Measurements from ENCODE around the gene DGKI. TPM values are rescaled to one million over a fixed set of nuclear protein-coding genes. Genes with fewer than 3 reads are reported as not detected.

The DGKI gene
- total RNA-seq, 1 experiment from 2014 or later: 0.79 TPM

DNA sequence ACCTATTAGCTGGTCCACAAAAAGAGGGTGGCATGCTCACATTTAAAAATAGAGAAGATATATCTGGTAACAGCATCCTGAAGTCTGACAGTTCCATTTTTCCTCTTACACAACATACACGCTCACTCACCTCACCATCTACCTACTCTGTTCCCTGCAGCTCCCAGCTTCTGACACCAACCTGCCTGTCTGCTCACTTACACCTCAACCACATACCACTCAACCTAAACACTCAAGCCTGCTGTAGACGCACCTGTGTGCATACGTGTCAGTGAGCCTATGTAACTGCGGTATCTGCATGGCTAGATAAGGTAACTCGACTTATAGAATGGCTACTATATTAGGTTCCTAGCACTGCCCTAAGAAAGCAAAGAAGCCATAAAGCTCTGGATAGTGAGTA, 174.9 kb downstream of the DGKI start:
- DNase-seq (ENCODE audit: low spot score): no peak
- CTCF ChIA-PET: no interaction called here
- no peak for ATAC-seq
- H3K36me3 Mint-ChIP-seq: no peaks in the 10 kb centered on the region
- TF ChIP-seq ZNF138 (CRISPR knock-in tag; conservative IDR thresholded peaks at IDR 0.05) (no peak), ZNF121 (CRISPR knock-in tag; IDR thresholded peaks at IDR 0.05) (no peak), MYBL2 (CRISPR knock-in tag; IDR thresholded peaks at IDR 0.05) (no peak), HMGA2 (CRISPR knock-in tag; IDR thresholded peaks at IDR 0.05) (no peak), ESRRA (CRISPR knock-in tag; IDR thresholded peaks at IDR 0.05; ENCODE audit: borderline replicate concordance) (no peak), PRRX2 (CRISPR knock-in tag; IDR thresholded peaks at IDR 0.05) (no peak)
- TF ChIP-seq, protein P1, sequence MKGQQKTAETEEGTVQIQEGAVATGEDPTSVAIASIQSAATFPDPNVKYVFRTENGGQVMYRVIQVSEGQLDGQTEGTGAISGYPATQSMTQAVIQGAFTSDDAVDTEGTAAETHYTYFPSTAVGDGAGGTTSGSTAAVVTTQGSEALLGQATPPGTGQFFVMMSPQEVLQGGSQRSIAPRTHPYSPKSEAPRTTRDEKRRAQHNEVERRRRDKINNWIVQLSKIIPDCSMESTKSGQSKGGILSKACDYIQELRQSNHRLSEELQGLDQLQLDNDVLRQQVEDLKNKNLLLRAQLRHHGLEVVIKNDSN (CRISPR knock-in tag; IDR thresholded peaks at IDR 0.05): no peak
- POLR2A ChIA-PET: no interaction called here
- no peaks in the 10 kb centered on the region for H3K9me3 Mint-ChIP-seq
- H3K4me3 Mint-ChIP-seq: no peak overlapping the region
- no peaks in the 10 kb centered on the region; the same call in 1 of the 2 replicates for H3K27me3 Mint-ChIP-seq (ENCODE audit: low read depth)
- H3K4me1 Mint-ChIP-seq: peaks cover 39% of the 10 kb centered on the region
- H3K27ac Mint-ChIP-seq: no peak overlapping the region

DNA sequence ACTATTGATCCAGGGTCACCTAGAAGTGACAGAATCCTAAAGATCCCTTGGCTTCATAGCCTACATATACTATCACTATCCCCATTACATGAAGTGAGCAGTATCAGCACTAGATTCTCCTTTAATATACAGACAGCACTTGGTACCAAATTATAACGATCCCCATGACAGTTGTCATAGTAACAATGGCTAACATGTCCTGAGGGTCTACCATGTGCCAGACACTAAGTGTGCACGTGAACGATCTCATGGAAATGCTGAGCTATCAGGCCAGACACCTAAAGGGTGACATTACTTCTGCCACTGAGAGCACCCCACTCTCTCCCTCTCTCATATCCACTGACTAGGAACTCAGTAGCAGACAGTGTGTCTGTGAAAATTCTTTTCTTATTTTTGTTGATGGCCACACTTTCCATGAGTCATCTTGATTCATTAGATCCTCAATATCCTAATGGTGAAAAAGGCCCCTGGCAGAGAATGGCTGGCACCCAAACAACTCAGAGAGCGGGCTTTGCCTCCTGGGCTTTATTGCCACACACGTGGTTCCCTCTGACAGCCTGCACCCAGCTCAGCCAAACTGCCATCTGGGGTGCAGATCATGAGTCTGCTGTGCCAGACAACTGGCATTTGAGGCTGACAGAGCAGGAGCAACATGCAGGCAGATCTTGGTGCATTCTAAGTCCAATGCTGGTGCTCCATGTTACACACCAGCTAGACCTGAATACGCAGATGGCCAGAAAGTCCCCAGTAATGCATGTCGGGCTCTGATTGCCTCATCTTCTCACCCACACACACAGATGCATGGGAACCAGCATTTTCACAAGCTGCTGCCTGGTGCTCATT, 176.3 kb downstream of the DGKI start:
- Mint-ChIP-seq H3K27me3 (ENCODE audit: low read depth) (no peaks in the 10 kb centered on the region; the same call in 1 of the 2 replicates), H3K27ac (no peak overlapping the region), H3K36me3 (no peaks in the 10 kb centered on the region), H3K4me3 (no peak overlapping the region), H3K4me1 (peaks cover 29% of the 10 kb centered on the region), H3K9me3 (no peaks in the 10 kb centered on the region)
- no peak for DNase-seq (ENCODE audit: low spot score)
- ATAC-seq: no peak
- ChIA-PET CTCF (no interaction called here), POLR2A (no interaction called here)
- no peak for TF ChIP-seq RELA (CRISPR knock-in tag; IDR thresholded peaks at IDR 0.05; ENCODE audit: borderline replicate concordance)
- no peak for TF ChIP-seq FOXP1 (CRISPR knock-in tag; IDR thresholded peaks at IDR 0.05; ENCODE audit: borderline replicate concordance)
- no peak for TF ChIP-seq CREM (CRISPR knock-in tag; IDR thresholded peaks at IDR 0.05)
- TF ChIP-seq TEAD4 (CRISPR knock-in tag; IDR thresholded peaks at IDR 0.05): no peak
- no peak for TF ChIP-seq GRHL2 (CRISPR knock-in tag; IDR thresholded peaks at IDR 0.05; ENCODE audit: insufficient replicate concordance, severe bottlenecking)
- TF ChIP-seq, protein P2, sequence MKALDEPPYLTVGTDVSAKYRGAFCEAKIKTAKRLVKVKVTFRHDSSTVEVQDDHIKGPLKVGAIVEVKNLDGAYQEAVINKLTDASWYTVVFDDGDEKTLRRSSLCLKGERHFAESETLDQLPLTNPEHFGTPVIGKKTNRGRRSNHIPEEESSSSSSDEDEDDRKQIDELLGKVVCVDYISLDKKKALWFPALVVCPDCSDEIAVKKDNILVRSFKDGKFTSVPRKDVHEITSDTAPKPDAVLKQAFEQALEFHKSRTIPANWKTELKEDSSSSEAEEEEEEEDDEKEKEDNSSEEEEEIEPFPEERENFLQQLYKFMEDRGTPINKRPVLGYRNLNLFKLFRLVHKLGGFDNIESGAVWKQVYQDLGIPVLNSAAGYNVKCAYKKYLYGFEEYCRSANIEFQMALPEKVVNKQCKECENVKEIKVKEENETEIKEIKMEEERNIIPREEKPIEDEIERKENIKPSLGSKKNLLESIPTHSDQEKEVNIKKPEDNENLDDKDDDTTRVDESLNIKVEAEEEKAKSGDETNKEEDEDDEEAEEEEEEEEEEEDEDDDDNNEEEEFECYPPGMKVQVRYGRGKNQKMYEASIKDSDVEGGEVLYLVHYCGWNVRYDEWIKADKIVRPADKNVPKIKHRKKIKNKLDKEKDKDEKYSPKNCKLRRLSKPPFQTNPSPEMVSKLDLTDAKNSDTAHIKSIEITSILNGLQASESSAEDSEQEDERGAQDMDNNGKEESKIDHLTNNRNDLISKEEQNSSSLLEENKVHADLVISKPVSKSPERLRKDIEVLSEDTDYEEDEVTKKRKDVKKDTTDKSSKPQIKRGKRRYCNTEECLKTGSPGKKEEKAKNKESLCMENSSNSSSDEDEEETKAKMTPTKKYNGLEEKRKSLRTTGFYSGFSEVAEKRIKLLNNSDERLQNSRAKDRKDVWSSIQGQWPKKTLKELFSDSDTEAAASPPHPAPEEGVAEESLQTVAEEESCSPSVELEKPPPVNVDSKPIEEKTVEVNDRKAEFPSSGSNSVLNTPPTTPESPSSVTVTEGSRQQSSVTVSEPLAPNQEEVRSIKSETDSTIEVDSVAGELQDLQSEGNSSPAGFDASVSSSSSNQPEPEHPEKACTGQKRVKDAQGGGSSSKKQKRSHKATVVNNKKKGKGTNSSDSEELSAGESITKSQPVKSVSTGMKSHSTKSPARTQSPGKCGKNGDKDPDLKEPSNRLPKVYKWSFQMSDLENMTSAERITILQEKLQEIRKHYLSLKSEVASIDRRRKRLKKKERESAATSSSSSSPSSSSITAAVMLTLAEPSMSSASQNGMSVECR (CRISPR knock-in tag; IDR thresholded peaks at IDR 0.05; ENCODE audit: borderline replicate concordance): no peak
- TF ChIP-seq ZBTB21 (CRISPR knock-in tag; IDR thresholded peaks at IDR 0.05; ENCODE audit: borderline replicate concordance): no peak
- TF ChIP-seq ZNF416 (CRISPR knock-in tag; IDR thresholded peaks at IDR 0.05): no peak
- TF ChIP-seq, protein P3, sequence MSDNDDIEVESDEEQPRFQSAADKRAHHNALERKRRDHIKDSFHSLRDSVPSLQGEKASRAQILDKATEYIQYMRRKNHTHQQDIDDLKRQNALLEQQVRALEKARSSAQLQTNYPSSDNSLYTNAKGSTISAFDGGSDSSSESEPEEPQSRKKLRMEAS (CRISPR knock-in tag; IDR thresholded peaks at IDR 0.05): no peak
- no peak for TF ChIP-seq NFYB (CRISPR knock-in tag; conservative IDR thresholded peaks at IDR 0.05; ENCODE audit: low read depth)
- TF ChIP-seq, protein P4, sequence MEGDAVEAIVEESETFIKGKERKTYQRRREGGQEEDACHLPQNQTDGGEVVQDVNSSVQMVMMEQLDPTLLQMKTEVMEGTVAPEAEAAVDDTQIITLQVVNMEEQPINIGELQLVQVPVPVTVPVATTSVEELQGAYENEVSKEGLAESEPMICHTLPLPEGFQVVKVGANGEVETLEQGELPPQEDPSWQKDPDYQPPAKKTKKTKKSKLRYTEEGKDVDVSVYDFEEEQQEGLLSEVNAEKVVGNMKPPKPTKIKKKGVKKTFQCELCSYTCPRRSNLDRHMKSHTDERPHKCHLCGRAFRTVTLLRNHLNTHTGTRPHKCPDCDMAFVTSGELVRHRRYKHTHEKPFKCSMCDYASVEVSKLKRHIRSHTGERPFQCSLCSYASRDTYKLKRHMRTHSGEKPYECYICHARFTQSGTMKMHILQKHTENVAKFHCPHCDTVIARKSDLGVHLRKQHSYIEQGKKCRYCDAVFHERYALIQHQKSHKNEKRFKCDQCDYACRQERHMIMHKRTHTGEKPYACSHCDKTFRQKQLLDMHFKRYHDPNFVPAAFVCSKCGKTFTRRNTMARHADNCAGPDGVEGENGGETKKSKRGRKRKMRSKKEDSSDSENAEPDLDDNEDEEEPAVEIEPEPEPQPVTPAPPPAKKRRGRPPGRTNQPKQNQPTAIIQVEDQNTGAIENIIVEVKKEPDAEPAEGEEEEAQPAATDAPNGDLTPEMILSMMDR (IDR thresholded peaks at IDR 0.05): no peak
- no peak for TF ChIP-seq EMX1 (CRISPR knock-in tag; IDR thresholded peaks at IDR 0.05)
- no peak for TF ChIP-seq GTF2I (CRISPR knock-in tag; conservative IDR thresholded peaks at IDR 0.05)
- TF ChIP-seq, protein P5, sequence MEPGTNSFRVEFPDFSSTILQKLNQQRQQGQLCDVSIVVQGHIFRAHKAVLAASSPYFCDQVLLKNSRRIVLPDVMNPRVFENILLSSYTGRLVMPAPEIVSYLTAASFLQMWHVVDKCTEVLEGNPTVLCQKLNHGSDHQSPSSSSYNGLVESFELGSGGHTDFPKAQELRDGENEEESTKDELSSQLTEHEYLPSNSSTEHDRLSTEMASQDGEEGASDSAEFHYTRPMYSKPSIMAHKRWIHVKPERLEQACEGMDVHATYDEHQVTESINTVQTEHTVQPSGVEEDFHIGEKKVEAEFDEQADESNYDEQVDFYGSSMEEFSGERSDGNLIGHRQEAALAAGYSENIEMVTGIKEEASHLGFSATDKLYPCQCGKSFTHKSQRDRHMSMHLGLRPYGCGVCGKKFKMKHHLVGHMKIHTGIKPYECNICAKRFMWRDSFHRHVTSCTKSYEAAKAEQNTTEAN (CRISPR knock-in tag; IDR thresholded peaks at IDR 0.05): no peak
